SK-N-SH (cell line): ENCODE data around the gene TOX2. TPM values are rescaled to one million over a fixed set of nuclear protein-coding genes. Genes with fewer than 3 reads are reported as not detected.

Experiments
- CTCF ChIA-PET: fragments of 300-600, 350-600 bp; formaldehyde crosslinking; extraction: SDS; loops from one replicate; lab custom pipeline; 2021; lab: Yijun Ruan, JAX
- POLR2A ChIA-PET: fragments of 350-600 bp; sonication (Branson Sonifier 250); formaldehyde crosslinking; extraction: SDS; loops from one replicate; lab custom pipeline; 2020; ENCODE audit warnings: antibody characterized with exemption, inconsistent platforms; lab: Yijun Ruan, JAX
- DNase-seq: peaks from one replicate; pipeline ENCODE4 v3.0.0; 2012
- H2AFZ ChIP-seq: fragments of 200-600 bp; sonication (generic); 2 replicates; pipeline ENCODE4 v1.8.1; 2016; ENCODE audit warnings: antibody characterized with exemption, mild to moderate bottlenecking, low read depth
- H3F3A ChIP-seq: fragments of 200-600 bp; sonication (generic); replicated peaks from 2 replicates; pipeline ENCODE3; 2016; ENCODE audit warnings: antibody characterized with exemption, mild to moderate bottlenecking; ENCODE audit not compliant: insufficient read depth
- H3K27ac ChIP-seq, 2 experiments: fragments of 200-500 bp in 1 of 2; fragments of 200-600 bp in 1 of 2; sonication (Bioruptor generic) in 1 of 2; sonication (generic), shearing (Covaris generic) in 1 of 2; 2 replicates each; pipeline versions ENCODE4 v1.5.1 to v1.6.1; 2014 to 2016; ENCODE audit warnings: low read depth in 2 of 2, inconsistent platforms in 1 of 2, low read length in 1 of 2, mild to moderate bottlenecking in 1 of 2, mixed read lengths in 1 of 2
- H3K27me3 ChIP-seq: fragments of 200-600 bp; sonication (generic), shearing (Covaris generic); 2 replicates; pipeline ENCODE4 v1.6.1; 2016; ENCODE audit warnings: mixed run types; ENCODE audit not compliant: insufficient read depth
- H3K36me3 ChIP-seq, 2 experiments: fragments of 200-500 bp in 1 of 2; fragments of 200-600 bp in 1 of 2; sonication (Bioruptor generic) in 1 of 2; sonication (generic) in 1 of 2; replicated peaks in 1 of 2; 2 replicates each; pipeline versions ENCODE3 to v1.5.1; 2014 to 2016; ENCODE audit warnings: low read length in 1 of 2, mild to moderate bottlenecking in 1 of 2; ENCODE audit not compliant: insufficient read depth in 2 of 2, control insufficient read depth in 1 of 2
- H3K4me1 ChIP-seq, 2 experiments: fragments of 200-500 bp in 1 of 2; fragments of 200-600 bp in 1 of 2; sonication (Bioruptor generic) in 1 of 2; sonication (generic), shearing (Covaris generic) in 1 of 2; 2 replicates each; pipeline versions ENCODE4 v1.5.1 to v1.6.1; 2014 to 2016; ENCODE audit warnings: low read depth in 1 of 2, low read length in 1 of 2, mixed run types in 1 of 2; ENCODE audit not compliant: insufficient read depth in 2 of 2, control insufficient read depth in 1 of 2
- H3K4me2 ChIP-seq: fragments of 200-600 bp; sonication (generic), shearing (Covaris generic); 2 replicates; pipeline ENCODE4 v1.6.1; 2017; ENCODE audit warnings: mixed run types
- H3K4me3 ChIP-seq, 2 experiments: fragments of 200-500 bp in 1 of 2; fragments of 200-600 bp in 1 of 2; sonication (Bioruptor generic) in 1 of 2; sonication (generic), shearing (Covaris generic) in 1 of 2; 2 replicates each; pipeline versions ENCODE4 v1.5.1 to v1.8.1; 2014 to 2016; ENCODE audit warnings: low read depth in 2 of 2, inconsistent platforms in 1 of 2, low read length in 1 of 2, mild to moderate bottlenecking in 1 of 2, mixed read lengths in 1 of 2, moderate library complexity in 1 of 2
- H3K79me2 ChIP-seq: fragments of 200-600 bp; sonication (generic); 2 replicates; pipeline ENCODE4 v1.8.1; 2017; ENCODE audit warnings: mild to moderate bottlenecking; ENCODE audit not compliant: insufficient read depth
- H3K9ac ChIP-seq: fragments of 200-600 bp; sonication (generic); 2 replicates; pipeline ENCODE4 v1.6.1; 2017; ENCODE audit warnings: mixed run types
- H3K9me2 ChIP-seq: fragments of 200-600 bp; sonication (generic); 2 replicates; pipeline ENCODE4 v1.6.1; 2017; ENCODE audit warnings: mixed run types
- H3K9me3 ChIP-seq: fragments of 200-600 bp; sonication (generic); 2 replicates; pipeline ENCODE4 v1.6.1; 2017; ENCODE audit warnings: mixed run types, mild to moderate bottlenecking, moderate library complexity
- H4K20me1 ChIP-seq: fragments of 200-600 bp; sonication (generic); 2 replicates; pipeline ENCODE4 v1.6.1; 2017; ENCODE audit warnings: mild to moderate bottlenecking, mixed run types; ENCODE audit not compliant: insufficient read depth
- CHD2 ChIP-seq: fragments of 150-350 bp; IDR thresholded peaks from 2 replicates; pipeline ENCODE4 v1.6.1; 2018; ENCODE audit warnings: low read length; ENCODE audit not compliant: partially characterized antibody
- CTCF ChIP-seq: fragments of 200-600 bp; sonication (generic); IDR thresholded peaks from 2 replicates; pipeline ENCODE4 v1.6.1; 2017; ENCODE audit warnings: antibody characterized with exemption, mild to moderate bottlenecking, moderate library complexity
- ELF1 ChIP-seq: IDR thresholded peaks from 2 replicates; pipeline ENCODE4 v1.4.0; 2012
- EP300 ChIP-seq, 2 experiments: IDR thresholded peaks; 2 replicates each; pipeline versions ENCODE4 v1.4.0 to v1.6.1; 2012; ENCODE audit warnings: borderline replicate concordance in 1 of 2, low read depth in 1 of 2, low read length in 1 of 2
- EZH2phosphoT487 ChIP-seq: fragments of 200-600 bp; sonication (generic); IDR thresholded peaks from 2 replicates; pipeline ENCODE4 v1.6.1; 2017; ENCODE audit warnings: low read depth, mixed run types, mild to moderate bottlenecking, antibody characterized with exemption, moderate library complexity, borderline replicate concordance
- FOXM1 ChIP-seq: IDR thresholded peaks from 2 replicates; pipeline ENCODE4 v1.4.0; 2012; ENCODE audit warnings: low read depth, mild to moderate bottlenecking
- GATA2 ChIP-seq: sonication (generic); formaldehyde crosslinking; IDR thresholded peaks from 2 replicates; pipeline ENCODE4 v1.5.0; 2020; ENCODE audit warnings: mild to moderate bottlenecking, missing genetic modification reagents
- IRF3 ChIP-seq: fragments of 150-350 bp; IDR thresholded peaks from 2 replicates; pipeline ENCODE4 v1.6.1; 2016; ENCODE audit warnings: mild to moderate bottlenecking, low read depth, low read length
- MAX ChIP-seq: IDR thresholded peaks from 2 replicates; pipeline ENCODE4 v1.4.0; 2012; ENCODE audit warnings: low read depth
- MXI1 ChIP-seq: IDR thresholded peaks from 2 replicates; pipeline ENCODE4 v1.6.1; 2012; ENCODE audit warnings: mild to moderate bottlenecking, low read depth, low read length, improper control_type of control experiment
- NFIC ChIP-seq: IDR thresholded peaks from 2 replicates; pipeline ENCODE4 v1.4.0; 2012; ENCODE audit warnings: borderline replicate concordance
- POLR2AphosphoS5 ChIP-seq: IDR thresholded peaks from 2 replicates; pipeline ENCODE4 v1.6.1; 2012; ENCODE audit warnings: low read depth, low read length
- REST ChIP-seq: IDR thresholded peaks from 2 replicates; pipeline ENCODE4 v1.6.1; 2012; ENCODE audit warnings: mild to moderate bottlenecking, low read depth, low read length, moderate library complexity
- RXRA ChIP-seq: IDR thresholded peaks from 2 replicates; pipeline ENCODE4 v1.4.0; 2012; ENCODE audit warnings: low read depth, mild to moderate bottlenecking, borderline replicate concordance
- SMC3 ChIP-seq: IDR thresholded peaks from 2 replicates; pipeline ENCODE4 v1.6.1; 2012; ENCODE audit warnings: low read depth, low read length, improper control_type of control experiment
- TAF1 ChIP-seq: IDR thresholded peaks from 2 replicates; pipeline ENCODE4 v1.6.1; 2012; ENCODE audit warnings: low read depth, mild to moderate bottlenecking, low read length, moderate library complexity, borderline replicate concordance
- TCF12 ChIP-seq: IDR thresholded peaks from 2 replicates; pipeline ENCODE4 v1.4.0; 2012
- TEAD4 ChIP-seq: IDR thresholded peaks from 2 replicates; pipeline ENCODE4 v1.4.0; 2012; ENCODE audit warnings: mild to moderate bottlenecking, borderline replicate concordance; ENCODE audit not compliant: insufficient read depth
- YY1 ChIP-seq: IDR thresholded peaks from 2 replicates; pipeline ENCODE4 v1.4.0; 2012; ENCODE audit warnings: low read depth, mild to moderate bottlenecking
- WGBS: methylation state at CpG from one replicate; pipeline ENCODE4 v1.1.6; 2017; ENCODE audit warnings: low lambda C conversion rate; 5-methylcytosine and 5-hydroxymethylcytosine counted together
- polyA plus RNA-seq, 3 experiments: library from polyadenylated mRNA; depleted of rRNA; stranded (reverse); fragments of >200 nt; gene quantifications; 2 replicates each; pipeline ENCODE4 v1.2.3, GENCODE V29; 2012

Gene TOX2
- polyA plus RNA-seq, 1 of the 3 experiments (the other 2 are of a cell fraction), result 15.4 TPM

GRCh38 chr20:43906505-43907034, 8.1 kb upstream of the TOX2 start:
- Histone ChIP-seq H3K36me3 (no peaks in the 10 kb centered on the region), H3K27ac (no peak overlapping the region), H3K4me3 (no peak overlapping the region), H3K9me3 (0 out of 2 replicates have a peak, but pooled peaks cover 4% of the 10 kb centered on the region), H3K27me3 (no peaks in the 10 kb centered on the region), H3K79me2 (no peaks in the 10 kb centered on the region), H3F3A (no peaks in the 10 kb centered on the region), H2AFZ (no peak overlapping the region), H3K4me1 (peaks cover 0 to 5% of the 10 kb centered on the region in 2 experiments; a peak in 1 of 4 replicates), H3K9ac (no peak overlapping the region), H3K9me2 (no peaks in the 10 kb centered on the region), H4K20me1 (no peaks in the 10 kb centered on the region), H3K4me2 (no peak overlapping the region)
- ChIA-PET POLR2A (no interaction called here), CTCF (no interaction called here)
- no peak for DNase-seq
- WGBS, result 90% methylated on average over 2 of the region's 2 CpGs
- TF ChIP-seq FOXM1, result no peak
- TF ChIP-seq EZH2phosphoT487, result no peak
- TF ChIP-seq TEAD4, result no peak
- no peak for TF ChIP-seq SMC3
- TF ChIP-seq TCF12, result no peak
- no peak for TF ChIP-seq GATA2 (CRISPR knock-in tag)
- no peak for TF ChIP-seq RXRA
- TF ChIP-seq IRF3, result no peak
- no peak for TF ChIP-seq MXI1

- Histone ChIP-seq H3K27me3 (no peaks in the 10 kb centered on the region), H3K79me2 (no peaks in the 10 kb centered on the region), H3K4me3 (no peak overlapping the region), H3K9ac (no peak overlapping the region), H2AFZ (no peak overlapping the region), H3K4me2 (no peak overlapping the region), H3K27ac (no peak overlapping the region), H3F3A (peaks cover 4% of the 10 kb centered on the region), H3K36me3 (no peaks in the 10 kb centered on the region), H3K4me1 (peaks cover 0 to 6% of the 10 kb centered on the region in 2 experiments; a peak in 1 of 4 replicates), H4K20me1 (no peaks in the 10 kb centered on the region), H3K9me2 (no peaks in the 10 kb centered on the region), H3K9me3 (0 out of 2 replicates have a peak, but pooled peaks cover 4% of the 10 kb centered on the region)
- no peak for TF ChIP-seq TCF12
- no peak for TF ChIP-seq YY1
- TF ChIP-seq ELF1, result no peak
- TF ChIP-seq REST, result no peak
- TF ChIP-seq MAX, result no peak
- no peak for TF ChIP-seq MXI1
- TF ChIP-seq NFIC, result no peak
- TF ChIP-seq EP300 (IDR thresholded peaks at IDR 0.05; ENCODE audit: borderline replicate concordance in 1 of 2, low read depth in 1 of 2, low read length in 1 of 2), result no peak
- TF ChIP-seq CHD2, result no peak
- TF ChIP-seq CTCF, result no peak
- no peak for TF ChIP-seq POLR2AphosphoS5
- TF ChIP-seq TAF1, result no peak
- no peak for TF ChIP-seq RXRA
- TF ChIP-seq IRF3, result no peak
- TF ChIP-seq GATA2 (CRISPR knock-in tag), result no peak
- no peak for TF ChIP-seq EZH2phosphoT487
- DNase-seq, result no peak
- ChIA-PET CTCF (no interaction called here), POLR2A (no interaction called here)
- WGBS, result 50% methylated on average over 2 of the region's 3 CpGs
These were observed 5.4 kb upstream of the TOX2 start for GRCh38 chr20:43909211-43909610.
